Osteocyte (in vitro differentiated cells): ENCODE measurements around the gene PPP1R37. TPM values are rescaled to one million over a fixed set of nuclear protein-coding genes. Genes with fewer than 3 reads are reported as not detected.

Experiments
- DNase-seq: peaks from one replicate; pipeline ENCODE4 v3.0.0; 2021; ENCODE audit warnings: mixed read lengths; ENCODE audit not compliant: unreplicated experiment; ENCODE audit errors: extremely low spot score
- H3K27ac Mint-ChIP-seq: one replicate; pipeline ENCODE4 v1.8.0; 2021; ENCODE audit warnings: mild to moderate bottlenecking, mixed read lengths; ENCODE audit not compliant: unreplicated experiment
- H3K27me3 Mint-ChIP-seq: one replicate; pipeline ENCODE4 v1.8.0; 2021; ENCODE audit warnings: mixed read lengths; ENCODE audit not compliant: unreplicated experiment
- H3K36me3 Mint-ChIP-seq: one replicate; pipeline ENCODE4 v1.8.0; 2021; ENCODE audit warnings: mixed read lengths; ENCODE audit not compliant: unreplicated experiment
- H3K4me1 Mint-ChIP-seq: one replicate; pipeline ENCODE4 v1.8.0; 2021; ENCODE audit warnings: mixed read lengths; ENCODE audit not compliant: unreplicated experiment
- H3K4me3 Mint-ChIP-seq: one replicate; pipeline ENCODE4 v1.8.0; 2021; ENCODE audit warnings: mild to moderate bottlenecking, moderate library complexity, mixed read lengths; ENCODE audit not compliant: unreplicated experiment
- H3K9me3 Mint-ChIP-seq: one replicate; pipeline ENCODE4 v1.8.0; 2021; ENCODE audit warnings: mixed read lengths; ENCODE audit not compliant: unreplicated experiment
- CTCF ChIP-seq: fragments of 200-600 bp; sonication (generic); IDR thresholded peaks from 2 replicates; pipeline ENCODE4 v1.5.0; 2021; ENCODE audit warnings: antibody characterized with exemption, mild to moderate bottlenecking, moderate library complexity
- total RNA-seq: library from RNA; stranded (reverse); gene quantifications from 2 replicates; pipeline ENCODE4 v1.2.1, GENCODE V29; 2021

The PPP1R37 gene
- total RNA-seq, 1 donor from 2014 or later, result 34.8 TPM

GRCh38 chr19:45076029-45076850, 16.7 kb upstream of the PPP1R37 start, which contains the start of gene ZNF296:
Gene ZNF296, minus strand, starts transcription at chr19:45076478. Its CDS starts 105 bp downstream, at chr19:45076373.
- no peak for TF ChIP-seq CTCF
- DNase-seq, result no peak
- Mint-ChIP-seq H3K27me3 (no peaks in the 10 kb centered on the region), H3K36me3 (no peaks in the 10 kb centered on the region), H3K4me3 (peak within 1 kb of the TSS; percentile 66), H3K9me3 (no peaks in the 10 kb centered on the region), H3K4me1 (peaks cover 28% of the 10 kb centered on the region), H3K27ac (peak within 1 kb of the TSS; percentile 10)

GRCh38 chr19:45076851-45077730, 15.9 kb upstream of the PPP1R37 start:
- TF ChIP-seq CTCF, result no peak
- H3K4me1 Mint-ChIP-seq, result peaks cover 30% of the 10 kb centered on the region
- DNase-seq, result no peak
- H3K4me3 Mint-ChIP-seq, result peak overlapping the region; percentile 66
- H3K36me3 Mint-ChIP-seq, result peaks cover 3% of the 10 kb centered on the region
- no peaks in the 10 kb centered on the region for H3K27me3 Mint-ChIP-seq
- peak overlapping the region; percentile 10 for H3K27ac Mint-ChIP-seq
- no peaks in the 10 kb centered on the region for H3K9me3 Mint-ChIP-seq

- Mint-ChIP-seq H3K27me3 (no peaks in the 10 kb centered on the region), H3K27ac (no peak overlapping the region), H3K9me3 (no peaks in the 10 kb centered on the region), H3K4me3 (peak overlapping the region; percentile 94), H3K36me3 (peaks cover 7% of the 10 kb centered on the region), H3K4me1 (peaks cover 30% of the 10 kb centered on the region)
- TF ChIP-seq CTCF, result no peak
- DNase-seq, result no peak
Observed at GRCh38 chr19:45078390-45079062, 14.5 kb upstream of the PPP1R37 start.

GRCh38 chr19:45079063-45079910, 13.7 kb upstream of the PPP1R37 start, which contains the start of gene GEMIN7:
Gene GEMIN7, plus strand, starts transcription at chr19:45079260. Its CDS starts 10,855 bp downstream, at chr19:45090115.
- no peaks in the 10 kb centered on the region for H3K27me3 Mint-ChIP-seq
- peaks cover 30% of the 10 kb centered on the region for H3K4me1 Mint-ChIP-seq
- DNase-seq, result peak; percentile 93

More at GRCh38 chr19:45079063-45079910, 13.7 kb upstream of the PPP1R37 start, which contains the start of gene GEMIN7:
- TF ChIP-seq CTCF, result peak; percentile 11
- Mint-ChIP-seq H3K4me3 (peak within 1 kb of the TSS; percentile 94), H3K36me3 (peaks cover 7% of the 10 kb centered on the region), H3K27ac (peak within 1 kb of the TSS; percentile 90), H3K9me3 (no peaks in the 10 kb centered on the region)
